HG02571 (cell line): ENCODE results near the gene CLEC4A.
"Not testable (repeated sequence)": the region's sequence is repeated elsewhere in the genome, so short reads cannot be mapped to it uniquely, and the experiment has no call there.

ENCODE experiments used
- ATAC-seq: cut with Tn5 transposase; IDR thresholded peaks from one replicate; pipeline ENCODE4 v1.9.1; 2021; ENCODE audit warnings: mild to moderate bottlenecking, moderate library complexity; ENCODE audit not compliant: unreplicated experiment

Gene CLEC4A

DNA sequence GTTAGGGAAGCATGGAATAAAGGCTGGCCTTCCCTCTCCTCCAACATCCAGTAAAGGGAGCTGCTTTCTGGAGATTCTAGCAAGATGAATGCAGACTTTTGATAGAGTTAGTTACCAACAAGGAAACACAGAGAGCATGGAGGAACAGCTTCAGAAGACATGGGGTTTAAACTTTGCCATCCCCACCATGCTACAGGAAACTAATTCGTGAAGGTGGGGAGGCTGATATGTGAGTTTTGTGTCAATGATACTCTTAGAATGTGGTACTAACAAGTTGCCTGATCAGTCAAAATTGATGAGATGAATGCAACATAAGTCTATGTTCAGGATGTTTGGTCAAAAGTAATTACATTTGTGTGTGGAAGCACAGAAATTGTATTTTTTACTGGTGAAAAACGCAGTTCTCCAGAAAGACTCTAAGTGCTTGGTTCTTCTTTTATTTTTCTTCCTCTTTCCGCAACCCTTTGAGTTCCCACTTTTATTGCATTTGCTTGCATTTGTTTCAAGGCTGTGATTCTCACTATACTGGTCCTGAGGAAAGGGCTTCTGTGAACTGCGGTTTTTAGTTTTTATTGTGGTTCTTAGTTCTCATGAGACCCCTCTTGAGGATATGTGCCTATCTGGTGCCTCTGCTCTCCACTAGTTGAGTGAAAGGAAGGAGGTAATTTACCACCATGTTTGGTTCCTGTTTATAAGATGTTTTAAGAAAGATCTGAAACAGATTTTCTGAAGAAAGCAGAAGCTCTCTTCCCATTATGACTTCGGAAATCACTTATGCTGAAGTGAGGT, at the start of gene CLEC4A:
CLEC4A (plus strand) TSS at position 494 of the 789 bp plus-strand sequence; CDS start at position 756, 262 bp downstream.
- no peak for ATAC-seq

DNA sequence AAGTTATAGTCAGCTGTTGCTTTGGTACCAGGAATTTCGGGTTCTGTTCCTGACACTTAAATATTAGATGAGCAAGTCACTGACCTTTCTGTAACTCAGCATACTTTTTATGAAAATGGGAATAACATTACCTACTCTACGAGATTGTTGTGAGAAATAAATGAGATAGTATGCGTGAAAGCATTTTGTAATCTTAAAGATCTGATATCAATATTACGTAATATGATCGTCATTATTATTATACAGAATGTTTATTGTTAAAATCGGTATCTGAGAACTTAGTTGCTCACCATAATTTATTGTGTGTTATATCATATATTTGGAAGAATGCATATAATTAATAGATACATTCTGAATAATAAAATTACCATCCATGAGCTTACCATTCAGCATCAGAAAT, 47.5 kb upstream of the CLEC4A start:
- no peak for ATAC-seq

DNA sequence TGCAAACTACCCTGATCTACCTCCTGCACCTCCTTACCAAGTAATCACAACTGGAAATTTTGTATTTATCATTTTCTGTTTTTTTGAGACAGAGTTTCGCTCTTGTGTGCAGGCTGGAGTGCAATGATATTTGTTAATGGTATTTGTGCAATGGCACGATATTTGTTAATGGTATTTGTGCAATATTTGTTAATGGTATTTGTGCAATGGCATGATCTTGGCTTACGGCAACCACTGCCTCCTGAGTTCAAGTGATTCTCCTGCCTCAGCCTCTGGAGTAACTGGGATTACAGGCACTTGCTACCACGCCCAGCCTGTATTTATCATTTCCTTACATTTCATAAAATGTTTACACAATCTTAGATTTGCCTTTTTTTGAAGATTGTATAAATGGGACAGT, 47.1 kb upstream of the CLEC4A start:
- no peak for ATAC-seq

DNA sequence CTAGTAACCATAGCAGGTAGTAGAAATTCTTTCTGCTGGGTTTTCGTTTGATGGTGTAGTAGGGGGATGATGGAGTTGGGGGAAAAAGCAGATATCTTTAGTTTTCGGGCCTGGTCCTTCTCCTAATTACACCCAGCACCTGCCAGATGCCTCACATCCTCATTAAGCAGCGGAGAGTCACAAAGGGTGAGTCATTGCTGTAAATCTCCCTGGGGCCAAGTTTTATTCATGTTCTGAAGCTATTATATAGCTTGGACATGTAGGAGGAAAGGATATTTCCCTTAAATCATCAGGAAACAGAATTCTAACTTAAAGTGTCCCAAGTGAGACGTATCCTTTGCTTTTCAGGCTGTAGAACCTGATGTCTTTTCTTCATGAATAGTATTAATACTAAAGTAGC, 46.2 kb upstream of the CLEC4A start:
- ATAC-seq: no peak

DNA sequence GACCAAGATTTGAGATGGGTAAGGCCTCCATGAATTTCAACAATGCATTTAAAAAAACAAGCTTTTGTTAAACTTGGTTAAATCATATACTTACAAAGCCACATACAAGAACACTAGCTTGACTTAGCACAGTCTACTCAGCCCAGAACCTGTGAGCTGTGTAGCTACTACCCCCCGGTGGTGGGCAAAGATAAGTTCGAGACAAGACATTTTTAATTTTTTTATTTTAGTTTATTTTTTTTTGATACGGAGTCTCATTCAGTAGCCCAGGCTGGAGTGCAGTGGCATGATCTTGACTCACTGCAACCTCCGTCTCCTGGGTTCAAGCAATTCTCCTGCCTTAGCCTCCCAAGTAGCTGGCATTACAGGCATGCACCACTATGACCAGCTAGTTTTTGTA, 45.0 kb upstream of the CLEC4A start:
- ATAC-seq: no peak

DNA sequence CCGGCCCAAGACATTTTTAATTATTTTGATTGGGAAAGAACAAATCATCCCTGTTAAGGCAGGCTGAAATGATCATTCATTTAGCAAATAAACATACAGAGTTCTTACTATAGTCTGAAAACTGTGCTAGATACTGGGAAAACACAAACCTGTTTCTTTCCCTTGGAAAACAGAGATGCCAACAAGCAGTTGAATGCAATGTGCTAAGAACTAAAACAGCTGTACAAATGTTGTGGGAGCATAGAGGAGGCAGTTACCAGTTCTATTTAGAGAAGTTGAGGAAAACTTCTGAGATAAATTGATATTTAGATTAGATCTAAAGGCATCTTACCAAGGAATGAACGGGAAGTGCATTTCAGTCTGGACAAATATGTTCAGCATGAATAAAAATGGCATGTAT, 44.5 kb upstream of the CLEC4A start:
- no peak for ATAC-seq

DNA sequence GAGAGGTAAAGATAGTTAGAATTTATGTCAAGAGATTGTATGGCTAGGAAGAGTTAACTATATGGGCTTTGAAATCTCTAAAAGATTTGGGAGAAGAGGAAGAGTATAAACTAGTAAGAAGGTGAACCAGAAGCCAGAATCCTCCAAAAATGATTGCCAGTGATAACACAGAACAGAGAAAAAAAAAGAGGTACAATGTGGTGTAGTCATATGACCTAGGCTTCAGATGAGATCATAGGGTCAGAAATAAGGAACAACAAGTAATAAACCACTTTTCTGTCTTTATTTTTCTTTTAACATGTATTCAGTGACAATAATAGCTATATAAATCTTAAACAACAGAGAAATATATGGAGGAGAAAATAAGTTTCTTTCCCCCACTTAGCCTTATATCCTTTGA, 43.3 kb upstream of the CLEC4A start:
- ATAC-seq: no peak

DNA sequence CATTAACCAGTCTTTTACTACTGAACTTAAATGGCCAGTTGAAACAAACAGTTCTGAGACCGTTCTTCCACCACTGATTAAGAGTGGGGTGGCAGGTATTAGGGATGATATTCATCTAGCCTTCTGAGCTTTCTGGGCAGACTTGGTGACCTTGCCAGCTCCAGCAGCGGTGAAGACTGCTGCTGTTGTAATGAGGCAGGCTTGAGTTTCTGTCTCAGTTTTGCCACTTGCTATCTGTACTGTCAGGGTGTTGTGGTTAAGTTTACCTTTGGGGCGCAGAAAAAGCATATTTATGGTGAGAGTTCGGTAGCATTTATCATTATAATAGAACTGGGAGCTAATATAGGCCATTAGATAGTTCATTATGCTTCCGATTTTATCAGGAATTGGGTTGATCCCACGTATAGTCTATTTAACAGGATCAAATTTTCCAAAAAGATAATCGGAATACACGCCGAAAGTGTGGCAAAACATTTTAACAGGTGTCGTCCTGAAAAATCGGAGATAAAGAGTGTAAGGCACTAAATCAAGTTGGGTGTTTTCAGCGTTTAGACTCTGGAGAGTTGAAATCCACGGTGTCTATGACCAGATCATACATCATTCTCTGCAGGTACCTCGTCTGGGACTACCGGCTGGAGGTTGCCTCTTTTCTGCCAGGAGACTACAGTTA, 42.0 kb upstream of the CLEC4A start:
- ATAC-seq: no peak

DNA sequence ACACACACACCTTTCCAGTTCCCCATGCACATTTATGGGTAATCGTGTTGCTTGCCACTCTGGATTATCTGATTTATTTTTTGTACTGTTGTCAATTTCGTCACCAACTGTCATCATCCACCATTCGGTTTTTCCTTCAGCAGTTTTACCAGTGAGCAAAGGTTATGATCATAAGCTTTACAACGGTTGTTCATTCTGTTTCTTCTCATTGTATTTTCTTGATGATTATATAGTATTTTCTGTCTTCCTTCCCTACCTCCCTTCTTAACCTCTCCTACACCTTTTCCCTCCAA, 40.7 kb upstream of the CLEC4A start:
- no peak for ATAC-seq

DNA sequence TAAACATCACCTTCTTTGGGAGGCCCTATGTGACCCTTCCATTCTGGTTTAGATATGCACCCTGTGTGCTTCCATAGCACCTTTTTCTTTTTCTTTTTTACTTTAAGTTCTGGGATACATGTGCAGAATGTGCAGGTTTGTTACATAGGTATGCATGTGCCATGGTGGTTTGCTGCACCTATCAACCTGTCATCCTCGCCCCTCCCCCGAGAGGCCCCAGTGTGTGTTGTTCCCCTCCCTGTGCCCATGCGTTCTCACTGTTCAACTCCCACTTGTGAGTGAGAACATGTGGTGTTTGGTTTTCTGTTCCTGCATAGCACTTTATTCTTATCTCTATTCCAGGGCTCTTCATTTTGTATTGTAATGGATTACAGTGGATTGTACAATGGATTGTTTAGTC, 39.1 kb upstream of the CLEC4A start:
- ATAC-seq: not testable (repeated sequence)

DNA sequence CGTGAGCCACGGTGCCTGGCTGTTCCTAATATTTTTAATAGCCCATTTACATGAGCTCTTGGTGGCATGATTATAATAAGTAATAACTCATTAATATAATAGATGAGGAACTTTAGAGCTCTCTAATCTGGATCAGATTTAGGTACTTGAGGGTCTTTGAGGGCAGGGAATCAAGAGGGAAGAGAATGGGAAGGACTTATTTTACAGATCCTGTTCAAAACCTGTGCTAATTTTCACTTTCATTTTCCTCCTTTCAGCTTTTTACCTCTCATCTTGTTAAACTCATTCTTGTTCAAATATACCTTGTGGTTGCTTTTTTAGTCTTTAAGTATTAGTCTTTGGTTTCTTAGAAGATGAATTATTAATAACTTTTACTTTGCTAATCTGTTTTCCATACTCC, 35.8 kb upstream of the CLEC4A start:
- ATAC-seq: no peak

DNA sequence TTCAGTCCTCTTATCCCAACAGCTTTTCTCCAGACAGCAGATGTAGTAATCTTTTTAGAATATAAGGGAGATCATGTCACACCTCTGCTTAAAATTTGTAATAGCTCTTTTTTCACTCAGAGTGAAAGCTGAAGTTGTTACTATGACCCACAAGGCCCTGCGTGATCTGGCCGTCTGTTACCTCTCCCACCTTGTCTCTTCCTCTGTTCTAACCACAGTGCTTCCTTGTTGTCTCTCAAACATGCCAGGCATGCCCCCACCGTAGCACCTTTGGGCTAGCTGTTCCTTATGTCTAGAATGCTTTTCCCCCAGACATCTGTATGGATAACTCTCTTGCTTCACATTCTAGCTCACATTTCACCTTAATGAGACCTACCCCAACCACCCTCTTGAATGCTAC, 34.8 kb upstream of the CLEC4A start:
- peak; percentile 58 for ATAC-seq

DNA sequence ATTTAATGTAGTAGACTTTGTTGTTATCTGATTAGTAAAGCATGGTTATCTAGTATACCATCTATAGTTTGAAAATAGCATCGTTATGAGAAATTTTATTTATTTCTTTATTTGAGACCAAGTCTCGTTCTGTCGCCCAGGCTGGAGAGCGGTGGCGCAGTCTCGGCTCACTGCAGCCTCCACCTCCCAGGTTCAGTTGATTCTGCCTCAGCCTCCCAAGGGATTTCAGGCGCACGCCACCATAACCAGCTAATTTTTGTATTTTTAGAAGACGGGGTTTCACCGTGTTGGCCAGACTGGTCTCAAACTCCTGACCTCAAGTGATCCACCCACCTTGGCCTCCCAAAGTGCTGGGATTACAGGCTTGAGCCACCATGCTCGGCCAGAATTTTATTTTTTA, 34.1 kb upstream of the CLEC4A start:
- ATAC-seq: not testable (repeated sequence)

DNA sequence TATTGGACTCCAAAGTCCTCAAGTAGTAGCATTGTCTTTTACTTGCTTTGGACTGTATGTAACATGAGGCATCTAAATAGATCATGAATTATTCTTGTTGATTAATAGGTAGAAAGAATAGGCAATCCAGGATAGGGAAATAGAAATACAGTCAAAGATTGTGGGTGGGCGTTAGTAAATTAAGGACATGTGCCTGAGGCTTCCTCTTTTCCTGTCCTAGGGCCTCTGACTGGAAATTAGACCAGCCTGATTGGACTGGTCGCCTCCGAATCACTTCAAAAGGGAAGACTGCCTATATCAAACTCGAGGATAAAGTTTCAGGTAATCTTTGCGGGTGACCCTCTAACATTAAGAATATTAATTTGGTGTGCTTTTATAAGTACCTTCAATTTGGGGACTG, 33.7 kb upstream of the CLEC4A start:
- no peak for ATAC-seq

DNA sequence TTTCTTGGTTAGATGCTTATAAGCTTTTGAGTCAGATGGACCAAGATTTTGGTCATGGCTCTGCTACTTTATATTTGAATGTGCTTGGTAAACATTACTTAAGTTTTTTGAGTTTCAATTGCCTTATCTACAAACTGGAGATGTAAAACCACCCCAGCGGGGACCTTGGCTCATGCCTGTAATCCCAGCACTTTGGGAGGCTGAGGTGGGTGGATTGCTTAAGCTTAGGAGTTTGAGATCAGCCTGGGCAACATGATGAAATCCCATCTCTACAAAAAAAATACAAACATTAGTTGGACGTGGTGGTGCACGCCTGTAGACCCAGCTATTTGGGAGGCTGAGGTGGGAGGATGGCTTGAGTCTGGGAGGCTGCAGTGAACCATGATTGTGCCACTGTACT, 30.1 kb upstream of the CLEC4A start:
- ATAC-seq: no peak

DNA sequence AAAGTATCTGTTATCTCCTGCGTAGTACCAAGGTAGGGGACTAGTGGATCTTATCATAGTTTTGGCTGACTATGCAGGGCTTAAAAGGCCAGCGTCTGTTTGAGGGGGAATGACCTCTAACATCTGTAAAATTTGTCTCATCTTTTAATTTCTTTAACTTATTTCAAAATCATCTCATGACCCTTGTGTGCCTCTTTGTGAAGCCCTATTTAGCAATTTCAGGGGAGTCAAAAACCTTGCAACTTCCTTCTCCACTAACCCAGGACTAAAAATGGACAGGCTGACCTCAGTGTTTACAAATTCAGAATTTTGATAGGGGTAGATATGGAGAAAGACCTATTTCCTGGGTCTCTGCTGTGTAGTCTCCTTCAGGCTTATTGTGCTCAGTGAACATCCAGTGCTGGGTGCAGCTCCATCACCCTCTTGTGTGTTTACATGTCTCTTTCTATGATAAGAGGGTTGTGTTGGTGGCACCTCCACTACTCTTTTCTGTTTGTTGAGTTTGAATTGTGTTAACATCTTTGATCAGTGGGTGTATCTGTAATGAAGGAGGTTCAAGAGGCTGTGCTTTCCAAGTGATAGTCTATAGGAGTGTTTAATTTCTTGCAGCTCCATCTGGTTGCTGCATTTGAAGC, 27.0 kb upstream of the CLEC4A start:
- no peak for ATAC-seq

DNA sequence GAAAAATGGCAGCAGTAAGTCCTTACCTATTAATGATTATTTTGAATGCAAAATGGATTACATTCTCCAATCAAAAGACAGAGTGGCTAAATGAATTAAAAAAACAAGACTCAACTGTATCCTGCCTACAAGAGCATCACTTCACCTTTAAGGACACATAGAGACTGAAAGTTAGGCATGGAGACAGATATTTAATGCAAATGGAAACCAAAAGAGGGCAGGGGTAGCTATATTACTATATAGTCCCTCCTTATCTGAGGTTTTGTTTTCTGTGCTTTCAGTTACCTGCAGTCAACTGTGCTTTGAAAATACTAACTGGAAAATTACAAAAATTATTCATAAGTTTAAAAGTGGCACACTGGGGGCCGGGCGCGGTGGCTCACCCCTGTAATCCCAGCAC, 24.2 kb upstream of the CLEC4A start:
- no peak for ATAC-seq

DNA sequence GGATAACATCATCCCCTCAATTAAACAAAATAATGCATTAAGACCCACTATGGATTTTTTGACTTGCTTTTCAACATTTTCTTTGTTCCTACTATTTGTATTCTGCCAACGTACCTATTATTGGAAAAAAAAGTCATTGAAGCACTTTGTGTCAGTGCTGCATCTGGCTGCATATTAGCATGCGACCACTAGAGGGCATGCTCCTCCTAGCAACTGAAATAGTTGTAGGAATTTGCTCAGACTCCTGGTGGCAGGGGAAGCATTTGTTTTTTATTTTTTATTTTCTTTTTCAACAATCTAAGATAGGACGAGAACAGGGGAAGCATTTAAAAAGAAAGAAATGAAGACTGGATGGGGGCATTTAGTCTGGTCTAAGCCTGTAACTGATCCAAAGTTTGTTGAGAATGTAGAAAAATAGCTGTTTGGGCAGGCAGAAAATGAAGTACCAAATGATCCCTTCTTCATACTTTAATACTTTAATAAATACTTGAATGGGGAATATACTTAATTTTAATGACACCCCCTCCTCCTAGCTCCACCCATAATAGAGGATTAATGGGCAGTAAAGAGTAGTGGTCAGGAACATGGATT, 14.5 kb upstream of the CLEC4A start:
- no peak for ATAC-seq

DNA sequence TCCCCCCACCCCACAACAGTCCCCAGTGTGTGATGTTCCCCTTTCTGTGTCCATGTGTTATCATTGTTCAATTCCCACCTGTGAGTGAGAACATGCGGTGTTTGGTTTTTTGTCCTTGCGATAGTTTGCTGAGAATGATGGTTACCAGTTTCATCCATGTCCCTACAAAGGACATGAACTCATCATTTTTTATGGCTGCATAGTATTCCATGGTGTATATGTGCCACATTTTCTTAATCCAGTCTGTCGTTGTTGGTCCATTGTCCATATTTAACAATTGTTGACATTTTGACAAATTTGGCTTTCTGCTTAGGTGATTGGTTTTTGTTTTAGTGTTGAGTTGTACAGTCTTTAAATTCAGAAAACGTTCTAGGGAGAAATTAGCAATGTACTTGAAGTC, 10.3 kb upstream of the CLEC4A start:
- ATAC-seq: not testable (repeated sequence)

DNA sequence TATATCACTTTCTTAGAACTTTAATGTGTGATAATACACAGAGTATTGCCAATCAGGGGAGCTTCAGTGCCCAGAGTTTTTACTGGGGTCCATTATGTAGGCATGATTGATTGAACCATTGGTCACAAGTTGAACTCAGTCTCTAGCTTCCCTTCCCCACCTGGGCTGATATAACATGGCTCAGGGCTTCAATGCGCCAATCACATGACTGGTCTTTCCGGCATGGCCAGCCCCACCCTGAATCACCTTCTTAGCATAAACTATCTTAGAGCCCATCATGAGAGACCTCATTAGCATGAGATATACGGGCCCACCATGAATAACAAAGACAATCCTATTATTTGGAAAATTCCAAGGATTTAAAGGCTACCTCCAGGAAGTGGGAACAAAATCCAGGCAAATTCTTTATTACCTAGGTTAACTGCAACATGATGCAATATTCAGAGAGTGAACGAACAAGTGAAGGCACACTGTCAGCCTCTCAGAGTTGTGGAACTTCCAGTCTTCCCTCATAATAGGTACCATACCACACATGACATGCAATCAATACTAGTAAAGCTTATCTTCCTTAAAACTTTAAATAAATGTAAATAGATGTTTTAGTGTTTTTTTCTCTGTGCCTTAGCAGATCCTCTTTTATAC, 3.2 kb upstream of the CLEC4A start:
- ATAC-seq: no peak

DNA sequence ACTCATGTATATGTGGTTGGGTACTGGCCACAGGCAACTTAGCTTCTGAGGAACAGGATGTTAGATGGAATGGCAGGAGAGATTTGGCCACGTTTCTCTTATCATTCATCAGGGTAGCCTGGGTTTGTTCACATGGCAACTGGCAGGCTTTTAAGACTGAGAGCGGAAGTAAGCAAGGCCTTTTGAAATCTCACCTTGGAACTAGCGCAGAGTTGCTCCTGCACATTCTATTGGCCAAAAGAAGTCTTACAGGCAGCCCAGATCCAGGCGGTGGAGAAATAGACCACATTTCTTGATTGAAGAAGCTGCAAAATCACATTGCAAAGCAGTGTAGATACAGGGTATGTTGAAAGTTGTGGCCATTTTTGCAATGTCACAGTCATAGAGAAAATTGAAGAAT, 3.7 kb downstream of the CLEC4A start:
- no peak for ATAC-seq
